ENCODE measurements around the gene NUMA1. TPM values are rescaled to one million over a fixed set of nuclear protein-coding genes. Genes with fewer than 3 reads are reported as not detected.

NUMA1 gene
- total RNA-seq, 1 experiment from 2014 or later, result 104 TPM

GRCh38 chr11:72001285-72001684 is 79.1 kb downstream of the NUMA1 start:
- no peak for DNase-seq (ENCODE audit: low read depth)

- DNase-seq (ENCODE audit: low read depth), result no peak
Observed at GRCh38 chr11:72000202-72000867, 80.0 kb downstream of the NUMA1 start.

GRCh38 chr11:71999798-72000197 is 80.5 kb downstream of the NUMA1 start:
- DNase-seq (ENCODE audit: low read depth), result no peak

- no peak for DNase-seq (ENCODE audit: low read depth)
Observed at GRCh38 chr11:71999362-71999761, 81.0 kb downstream of the NUMA1 start.

- DNase-seq (ENCODE audit: low read depth), result no peak
Observed at GRCh38 chr11:71998649-71999310, 81.6 kb downstream of the NUMA1 start, which contains the start of gene IL18BP. Gene IL18BP, plus strand, starts transcription at chr11:71998909. Its CDS starts 1,076 bp downstream, at chr11:71999985.

- DNase-seq (ENCODE audit: low read depth), result no peak
Observed at GRCh38 chr11:71998061-71998460, 82.3 kb downstream of the NUMA1 start.

- no peak for DNase-seq (ENCODE audit: low read depth)
Observed at GRCh38 chr11:71997594-71997993, 82.7 kb downstream of the NUMA1 start.

GRCh38 chr11:71996946-71997345 is 83.4 kb downstream of the NUMA1 start:
- no peak for DNase-seq (ENCODE audit: low read depth)

GRCh38 chr11:71996517-71996916 is 83.8 kb downstream of the NUMA1 start:
- no peak for DNase-seq (ENCODE audit: low read depth)

- no peak for DNase-seq (ENCODE audit: low read depth)
Observed at GRCh38 chr11:71995726-71996291, 84.5 kb downstream of the NUMA1 start.

GRCh38 chr11:71994786-71995185 is 85.6 kb downstream of the NUMA1 start:
- DNase-seq (ENCODE audit: low read depth), result no peak

- DNase-seq (ENCODE audit: low read depth), result no peak
Observed at GRCh38 chr11:71992136-71992730, 88.1 kb downstream of the NUMA1 start.

- DNase-seq (ENCODE audit: low read depth), result no peak
Observed at GRCh38 chr11:71991494-71991893, 88.8 kb downstream of the NUMA1 start.

GRCh38 chr11:71990701-71991100 is 89.6 kb downstream of the NUMA1 start:
- DNase-seq (ENCODE audit: low read depth), result no peak

GRCh38 chr11:71988050-71988449 is 92.3 kb downstream of the NUMA1 start:
- DNase-seq (ENCODE audit: low read depth), result no peak

- DNase-seq (ENCODE audit: low read depth), result no peak
Observed at GRCh38 chr11:71987521-71987920, 92.8 kb downstream of the NUMA1 start.

- DNase-seq (ENCODE audit: low read depth), result no peak
Observed at GRCh38 chr11:71986131-71986530, 94.2 kb downstream of the NUMA1 start.

- no peak for DNase-seq (ENCODE audit: low read depth)
Observed at GRCh38 chr11:71979602-71980001, 100.7 kb downstream of the NUMA1 start.

GRCh38 chr11:71979094-71979493 is 101.2 kb downstream of the NUMA1 start:
- DNase-seq (ENCODE audit: low read depth), result no peak

- DNase-seq (ENCODE audit: low read depth), result peak; percentile 33
Observed at GRCh38 chr11:71977743-71978418, 102.5 kb downstream of the NUMA1 start.

GRCh38 chr11:71977090-71977489 is 103.3 kb downstream of the NUMA1 start:
- no peak for DNase-seq (ENCODE audit: low read depth)

GRCh38 chr11:71976551-71976950 is 103.8 kb downstream of the NUMA1 start:
- no peak for DNase-seq (ENCODE audit: low read depth)
